Amniotic stem cell (primary cell): ENCODE measurements around the gene GPR156.
A peak's percentile ranks its signal among the peaks of the same experiment; 100 is the strongest.

Source experiments
- DNase-seq: peaks from one replicate; lab custom pipeline; 2025; lab: John Stamatoyannopoulos, UW

Gene GPR156

DNA sequence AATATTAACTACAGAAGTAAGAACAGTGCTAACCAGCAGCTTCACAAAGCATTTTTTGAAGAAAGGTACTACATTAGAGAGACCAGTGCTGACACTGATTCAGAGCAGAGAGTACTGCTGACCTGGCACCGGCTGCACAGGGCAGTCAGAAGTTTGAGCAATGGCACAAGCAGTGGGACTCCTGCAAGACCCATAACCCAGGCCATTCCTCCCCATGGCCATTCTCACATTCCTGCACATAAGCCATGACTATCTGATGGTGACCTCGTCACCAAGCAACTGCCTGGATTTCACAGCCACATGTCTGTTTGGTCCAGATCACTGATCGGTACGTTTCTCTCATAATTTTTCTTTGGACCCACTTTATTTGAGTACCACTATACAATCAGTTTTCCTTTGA, 88.7 kb downstream of the GPR156 start:
- no peak for DNase-seq

GRCh38 chr3:120193554-120193953, 91.5 kb downstream of the GPR156 start:
- no peak for DNase-seq

DNA sequence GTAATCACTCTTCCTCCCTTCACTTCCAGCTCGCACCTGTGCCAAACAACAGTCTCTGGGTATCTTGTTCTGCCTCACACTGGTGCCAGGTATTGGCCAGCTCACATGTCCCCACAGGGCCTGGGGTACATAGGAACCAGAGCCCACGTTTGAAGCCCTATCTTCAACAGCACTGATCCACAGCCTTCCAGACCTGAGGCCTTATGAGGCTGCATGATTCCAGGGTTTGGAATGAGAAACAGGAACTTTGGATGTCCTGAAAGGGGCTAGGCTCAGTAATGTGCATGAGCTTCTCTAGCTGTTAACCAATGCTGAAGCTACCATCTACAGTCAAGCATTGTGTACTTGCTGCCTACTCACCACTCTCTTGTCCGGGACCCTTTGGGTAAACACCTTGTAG, 92.4 kb downstream of the GPR156 start:
- DNase-seq, result no peak

GRCh38 chr3:120192159-120192558, 92.9 kb downstream of the GPR156 start:
- no peak for DNase-seq

DNA sequence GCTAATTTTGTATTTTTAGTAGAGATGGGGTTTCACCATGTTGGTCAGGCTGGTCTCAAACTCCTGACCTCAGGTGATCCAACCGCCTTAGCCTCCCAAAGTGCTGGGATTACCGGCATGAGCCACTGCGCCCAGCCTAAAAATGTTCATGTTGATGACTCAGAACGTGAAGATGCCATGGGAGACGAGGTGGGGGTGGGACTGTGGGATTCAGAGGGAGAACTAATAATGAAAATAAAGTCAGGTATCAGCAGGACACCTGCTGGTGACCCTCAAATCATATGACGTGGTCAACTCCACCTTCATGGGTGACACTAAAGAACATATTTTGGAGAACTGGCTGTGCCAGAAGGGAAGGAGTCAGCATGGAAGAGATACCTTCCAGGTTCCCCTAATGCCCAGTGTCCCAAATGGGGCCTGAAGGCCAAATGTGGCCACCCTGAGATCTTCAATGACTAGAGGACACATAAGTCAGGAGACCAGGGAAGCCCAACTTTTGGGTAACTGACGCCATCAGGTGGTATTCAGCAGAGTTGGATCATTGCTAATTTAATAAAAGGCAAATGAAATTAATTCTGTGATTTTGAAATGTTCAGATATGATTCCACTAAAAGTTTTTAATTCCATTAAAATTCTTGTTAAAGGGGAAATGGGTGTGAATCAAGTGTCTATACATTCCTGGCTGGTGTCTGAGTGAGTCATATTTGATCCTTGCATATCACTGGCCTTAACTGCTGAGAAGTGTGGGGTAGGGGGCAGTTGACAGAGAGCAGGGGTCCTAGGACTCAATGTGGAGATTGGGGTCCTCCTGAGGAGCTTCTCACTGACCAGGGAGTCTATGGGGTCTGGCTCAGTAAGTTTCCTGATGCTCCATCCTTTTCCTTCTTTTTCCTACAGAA, 102.2 kb downstream of the GPR156 start:
- no peak for DNase-seq

- no peak for DNase-seq
Observed at GRCh38 chr3:120181632-120182031, 103.4 kb downstream of the GPR156 start.

GRCh38 chr3:120180731-120181412, 104.2 kb downstream of the GPR156 start:
- DNase-seq, result no peak

DNA sequence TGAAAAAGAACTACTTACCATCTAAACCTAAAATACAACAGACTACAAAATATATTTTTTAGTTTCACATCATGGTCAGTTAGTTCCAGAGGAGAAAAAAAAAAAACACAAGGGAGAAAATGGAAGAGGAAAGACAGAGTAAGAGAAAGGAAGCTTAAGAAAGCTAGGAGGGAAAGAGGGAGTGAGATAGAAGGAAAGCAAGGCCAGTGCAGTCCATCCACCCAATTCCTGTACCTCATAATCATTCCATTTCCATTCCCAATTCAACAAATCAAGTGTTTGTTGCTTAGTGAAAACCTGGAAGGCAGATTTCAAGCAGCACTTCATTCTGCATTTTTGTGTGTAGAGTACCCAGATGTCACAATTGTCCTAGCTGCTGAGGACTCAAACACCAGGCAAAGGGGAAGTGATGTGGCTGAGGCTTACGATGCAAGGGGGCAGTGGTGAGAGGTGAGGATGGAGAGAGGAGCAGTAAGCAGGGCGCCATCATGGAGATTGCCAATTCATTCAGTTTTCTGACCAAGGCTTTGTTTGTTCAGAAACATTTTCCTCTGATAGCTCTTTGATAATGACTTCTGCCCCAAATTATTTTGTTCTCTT, 107.2 kb downstream of the GPR156 start:
- no peak for DNase-seq

GRCh38 chr3:120177151-120177550, 107.9 kb downstream of the GPR156 start:
- peak; percentile 70 for DNase-seq

DNA sequence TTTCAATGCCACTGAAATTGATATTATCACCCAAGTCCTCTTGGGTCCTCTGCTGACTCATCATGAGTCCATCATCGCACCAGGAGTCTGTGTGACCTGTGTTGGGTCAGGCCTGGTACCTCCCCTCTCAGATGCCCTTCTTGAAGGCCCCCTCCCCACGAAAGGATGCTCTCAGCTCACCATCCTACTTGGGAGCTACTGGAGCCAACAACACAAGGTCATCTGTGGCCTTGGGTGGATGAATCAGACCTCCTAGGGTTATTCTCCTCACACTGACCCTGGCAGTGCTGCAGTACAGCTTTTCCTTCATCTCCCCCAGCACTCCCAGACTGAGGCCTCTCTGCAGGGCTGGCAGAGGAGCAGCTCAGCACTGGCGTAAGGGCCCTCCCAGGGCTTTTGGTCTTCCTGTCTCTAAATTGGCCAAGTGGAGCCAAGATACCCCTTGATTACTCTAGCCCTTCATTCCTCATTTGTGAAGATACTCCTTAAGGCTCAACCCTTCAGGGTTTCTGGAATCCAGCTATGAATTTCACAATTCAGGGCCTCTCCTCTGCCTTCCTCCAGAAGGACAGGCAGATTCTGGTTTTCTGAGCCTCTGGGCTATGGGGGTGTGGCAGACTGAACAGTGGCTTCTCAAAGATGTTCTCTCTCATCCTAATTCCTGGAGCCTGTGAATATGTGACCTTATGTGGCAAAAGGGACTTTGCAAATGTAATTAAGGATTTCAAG, 110.0 kb downstream of the GPR156 start:
- DNase-seq, result no peak

- DNase-seq, result no peak
Observed at GRCh38 chr3:120173056-120173675, 111.9 kb downstream of the GPR156 start.

DNA sequence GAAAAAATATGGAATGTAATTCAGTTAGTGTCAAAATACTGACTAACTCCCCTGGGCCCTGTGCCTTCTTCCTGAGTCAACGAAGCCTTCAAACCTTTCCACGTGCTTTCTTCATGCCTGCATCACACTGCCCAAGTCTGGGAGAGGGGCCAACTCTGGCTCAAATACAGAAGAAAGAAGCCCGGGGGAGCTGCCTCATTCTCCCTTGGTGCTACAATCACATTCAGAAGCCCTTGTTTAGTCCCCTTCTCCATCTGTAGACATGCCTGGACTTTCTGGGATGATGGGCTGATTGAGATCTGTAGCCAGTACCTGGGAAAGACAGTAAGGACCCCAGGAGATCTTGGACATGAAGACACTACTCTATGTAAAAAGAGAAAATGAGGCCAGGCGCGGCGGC, 113.0 kb downstream of the GPR156 start:
- DNase-seq, result peak; percentile 60

GRCh38 chr3:120171134-120171873, 113.7 kb downstream of the GPR156 start:
- DNase-seq, result no peak

- DNase-seq, result peak; percentile 47
Observed at GRCh38 chr3:120170223-120170622, 114.8 kb downstream of the GPR156 start.

GRCh38 chr3:120169407-120169806, 115.6 kb downstream of the GPR156 start:
- DNase-seq, result no peak

DNA sequence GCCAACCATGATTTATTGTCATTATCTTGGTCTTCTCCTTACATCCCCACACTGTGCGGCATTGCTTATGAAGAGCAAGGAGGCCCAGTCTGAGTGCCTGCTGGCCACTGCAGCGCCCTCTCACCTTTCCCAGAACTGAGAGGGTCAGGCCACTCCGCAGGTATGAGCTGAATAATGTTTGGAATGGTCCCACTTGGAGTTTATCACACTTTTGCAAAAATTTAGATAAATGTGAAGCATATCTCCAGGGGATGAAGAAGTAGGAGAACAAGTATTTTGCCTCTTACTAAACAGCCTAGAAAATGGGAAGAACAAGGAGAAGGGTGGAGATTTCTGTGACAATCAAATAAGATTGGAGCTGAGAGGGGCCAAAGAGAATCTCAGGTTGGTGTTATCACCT, 116.4 kb downstream of the GPR156 start:
- no peak for DNase-seq

DNA sequence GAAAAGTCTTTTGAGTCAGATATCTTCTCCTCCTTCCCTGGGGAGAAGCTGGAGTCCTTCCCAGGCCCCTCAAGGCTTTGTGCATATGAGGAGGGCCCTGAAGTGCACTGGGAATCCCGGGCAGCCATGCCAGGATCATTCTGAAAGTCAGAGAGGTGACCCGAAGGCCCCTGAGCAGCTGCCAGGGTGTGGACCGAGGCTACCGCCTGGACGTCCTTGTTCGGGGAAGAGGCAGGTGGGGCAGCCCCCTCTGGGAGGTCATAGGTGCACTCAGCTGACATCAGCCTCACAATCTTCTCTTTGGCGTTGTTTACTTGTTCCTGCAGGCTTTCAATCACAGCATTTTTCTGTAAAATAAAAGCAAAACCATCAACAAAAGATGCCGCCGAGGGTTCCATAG, 117.0 kb downstream of the GPR156 start:
- DNase-seq, result no peak

DNA sequence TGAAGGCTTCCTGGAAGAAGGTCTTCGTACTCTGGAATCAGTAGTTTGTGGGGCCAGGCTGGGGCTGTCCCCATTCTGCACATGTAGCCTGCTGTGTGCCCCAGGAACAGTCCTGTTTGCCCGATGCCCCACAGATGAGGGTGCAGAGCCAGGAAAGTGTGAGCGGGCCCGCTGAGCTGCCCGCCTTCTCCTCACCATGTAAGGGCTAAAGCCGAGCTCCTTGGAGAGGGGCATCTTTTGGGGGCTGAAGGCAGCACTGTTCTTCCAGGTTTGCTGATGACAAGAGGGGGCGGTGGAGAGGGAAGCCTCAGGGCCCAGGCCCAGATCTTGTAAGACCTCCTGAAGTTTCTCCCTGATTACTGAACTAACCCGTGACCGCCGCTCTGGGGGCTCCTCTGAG, 117.5 kb downstream of the GPR156 start:
- DNase-seq, result no peak

- DNase-seq, result no peak
Observed at GRCh38 chr3:120163816-120164215, 121.2 kb downstream of the GPR156 start.

DNA sequence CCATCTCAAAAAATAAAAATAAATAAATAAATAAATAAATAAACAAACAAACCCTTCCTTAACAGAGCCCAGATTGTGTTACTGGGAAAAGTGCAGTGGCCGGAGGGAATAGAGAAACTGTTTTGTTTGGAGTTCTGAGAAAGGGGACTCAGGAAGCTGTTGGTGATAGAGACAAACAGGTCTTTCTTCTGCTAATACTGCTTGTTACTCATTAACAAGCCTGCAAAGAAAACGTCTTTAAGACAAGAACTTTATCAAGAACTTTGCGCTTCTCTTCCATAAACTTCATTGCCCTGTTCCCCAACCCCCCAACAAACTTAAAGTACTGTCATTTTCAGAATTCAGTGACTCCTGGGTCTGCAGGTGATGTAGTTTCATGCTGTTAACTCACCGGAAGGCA, 122.0 kb downstream of the GPR156 start:
- DNase-seq, result no peak

GRCh38 chr3:120162400-120162799, 122.6 kb downstream of the GPR156 start:
- DNase-seq, result no peak
